ENCODE measurements around the gene JUP.

DNA sequence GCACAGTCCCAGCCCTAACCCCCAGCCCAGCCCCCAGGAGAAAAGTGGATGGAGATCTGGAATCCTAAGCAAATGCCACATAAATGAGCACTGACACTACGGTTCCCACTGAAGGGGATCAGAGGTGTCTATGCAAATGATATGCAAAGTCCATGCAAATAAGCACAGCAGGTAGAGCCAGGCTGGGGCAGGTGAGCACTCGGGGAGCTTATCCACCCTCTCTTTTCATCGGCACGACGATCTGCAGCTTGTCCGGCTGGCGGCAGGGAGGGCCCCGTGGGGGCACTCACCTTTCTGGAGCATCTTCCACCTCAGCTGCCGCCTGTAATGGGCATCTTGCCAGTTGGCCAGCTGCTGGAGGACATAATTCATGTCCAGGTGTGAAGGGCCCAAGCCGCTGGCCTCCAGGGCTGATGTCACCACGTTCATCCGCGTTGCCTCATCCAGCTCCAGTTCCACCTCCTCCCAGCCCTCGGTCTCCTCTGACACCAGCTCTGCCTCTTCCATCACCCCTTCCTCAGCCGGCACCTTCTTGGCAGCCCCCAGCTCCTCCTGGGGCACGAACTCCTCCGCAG is 61.9 kb downstream of the JUP start:
- TF ChIP-seq, protein P1, sequence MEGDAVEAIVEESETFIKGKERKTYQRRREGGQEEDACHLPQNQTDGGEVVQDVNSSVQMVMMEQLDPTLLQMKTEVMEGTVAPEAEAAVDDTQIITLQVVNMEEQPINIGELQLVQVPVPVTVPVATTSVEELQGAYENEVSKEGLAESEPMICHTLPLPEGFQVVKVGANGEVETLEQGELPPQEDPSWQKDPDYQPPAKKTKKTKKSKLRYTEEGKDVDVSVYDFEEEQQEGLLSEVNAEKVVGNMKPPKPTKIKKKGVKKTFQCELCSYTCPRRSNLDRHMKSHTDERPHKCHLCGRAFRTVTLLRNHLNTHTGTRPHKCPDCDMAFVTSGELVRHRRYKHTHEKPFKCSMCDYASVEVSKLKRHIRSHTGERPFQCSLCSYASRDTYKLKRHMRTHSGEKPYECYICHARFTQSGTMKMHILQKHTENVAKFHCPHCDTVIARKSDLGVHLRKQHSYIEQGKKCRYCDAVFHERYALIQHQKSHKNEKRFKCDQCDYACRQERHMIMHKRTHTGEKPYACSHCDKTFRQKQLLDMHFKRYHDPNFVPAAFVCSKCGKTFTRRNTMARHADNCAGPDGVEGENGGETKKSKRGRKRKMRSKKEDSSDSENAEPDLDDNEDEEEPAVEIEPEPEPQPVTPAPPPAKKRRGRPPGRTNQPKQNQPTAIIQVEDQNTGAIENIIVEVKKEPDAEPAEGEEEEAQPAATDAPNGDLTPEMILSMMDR (IDR thresholded peaks at IDR 0.05; ENCODE audit: low read depth, low read length), result no peak
- TF ChIP-seq, protein P2, sequence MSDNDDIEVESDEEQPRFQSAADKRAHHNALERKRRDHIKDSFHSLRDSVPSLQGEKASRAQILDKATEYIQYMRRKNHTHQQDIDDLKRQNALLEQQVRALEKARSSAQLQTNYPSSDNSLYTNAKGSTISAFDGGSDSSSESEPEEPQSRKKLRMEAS (IDR thresholded peaks at IDR 0.05; ENCODE audit: low read depth, low read length), result no peak
- no peak for TF ChIP-seq POLR2A (IDR thresholded peaks at IDR 0.05; ENCODE audit: extremely low read depth, insufficient read length)

All from NB4 (cell line).